Keratinocyte (primary cell): ENCODE data around the gene PDILT.

ENCODE experiments used
- CTCF ChIP-seq, 3 experiments: IDR thresholded peaks in 1 of 3; conservative IDR thresholded peaks in 1 of 3; optimal IDR thresholded peaks in 1 of 3; 2 replicates in 2 of 3; 3 replicates in 1 of 3; pipeline versions ENCODE3 to v1.5.1; 2011; ENCODE audit warnings: low read length in 3 of 3, mild to moderate bottlenecking in 3 of 3, moderate library complexity in 2 of 3, control low read depth in 1 of 3, inconsistent platforms in 1 of 3; ENCODE audit not compliant: insufficient read depth in 2 of 3; ENCODE audit errors: extremely low read depth in 1 of 3
- EZH2 ChIP-seq: IDR thresholded peaks from one replicate; pipeline ENCODE4 v1.6.1; 2012; ENCODE audit warnings: inconsistent platforms, mild to moderate bottlenecking, low read length, moderate library complexity

GRCh38 chr16:20364051-20364450 is 40.5 kb downstream of the PDILT start:
- TF ChIP-seq CTCF (optimal IDR thresholded peaks at IDR 0.05 in 1 of 3, IDR thresholded peaks at IDR 0.05 in 1 of 3, conservative IDR thresholded peaks at IDR 0.05 in 1 of 3; ENCODE audit: extremely low read depth in 1 of 3, insufficient read depth in 2 of 3, low read length in 3 of 3) (no peak), EZH2 (no peak)
